Neural cell (in vitro differentiated cells): Measurements from ENCODE around the gene SPACA9. TPM values are rescaled to one million over a fixed set of nuclear protein-coding genes. Genes with fewer than 3 reads are reported as not detected.

Source experiments
- H2AFZ ChIP-seq: fragments of 200-600, 300-800 bp; sonication (generic), shearing (Covaris generic); 2 replicates; pipeline ENCODE4 v1.6.0; 2014; ENCODE audit warnings: low read depth, mild to moderate bottlenecking, antibody characterized with exemption, low read length, moderate library complexity
- H3F3A ChIP-seq: fragments of 200-600 bp; shearing (Covaris generic); 2 replicates; pipeline ENCODE4 v1.6.1; 2016; ENCODE audit warnings: mild to moderate bottlenecking, moderate library complexity, mixed read lengths, antibody characterized with exemption, low read length; ENCODE audit not compliant: insufficient read depth, poor library complexity, severe bottlenecking
- H3K27ac ChIP-seq: fragments of 200-600, 300-800 bp; sonication (generic), shearing (Covaris generic); 2 replicates; pipeline ENCODE4 v1.5.1; 2014; ENCODE audit warnings: mild to moderate bottlenecking, low read length, moderate library complexity
- H3K27me3 ChIP-seq: fragments of 300-800, 200-600 bp; sonication (generic), shearing (Covaris generic); 2 replicates; pipeline ENCODE4 v1.6.0; 2014; ENCODE audit warnings: mild to moderate bottlenecking, low read depth, low read length, moderate library complexity; ENCODE audit not compliant: insufficient read depth
- H3K36me3 ChIP-seq: fragments of 300-800, 200-600 bp; sonication (generic), shearing (Covaris generic); 2 replicates; pipeline ENCODE4 v1.5.1; 2014; ENCODE audit warnings: mild to moderate bottlenecking, antibody characterized with exemption, low read length, moderate library complexity; ENCODE audit not compliant: insufficient read depth
- H3K4me2 ChIP-seq: fragments of 300-800, 200-600 bp; sonication (generic), shearing (Covaris generic); 2 replicates; pipeline ENCODE4 v1.6.0; 2014; ENCODE audit warnings: mild to moderate bottlenecking, low read length
- H3K4me3 ChIP-seq: fragments of 300-800, 200-600 bp; sonication (generic), shearing (Covaris generic); 2 replicates; pipeline ENCODE4 v1.5.1; 2014; ENCODE audit warnings: mild to moderate bottlenecking, low read length, moderate library complexity
- H3K79me2 ChIP-seq: fragments of 200-600 bp; shearing (Covaris generic); replicated peaks from 2 replicates; pipeline ENCODE4 v1.6.0; 2014; ENCODE audit warnings: mild to moderate bottlenecking, low read length, moderate library complexity; ENCODE audit not compliant: insufficient read depth
- H3K9ac ChIP-seq: fragments of 300-800, 200-600 bp; sonication (generic), shearing (Covaris generic); 2 replicates; pipeline ENCODE4 v1.6.1; 2016; ENCODE audit warnings: mild to moderate bottlenecking, low read length, mixed read lengths
- H3K9me2 ChIP-seq: fragments of 200-600 bp; shearing (Covaris generic); 2 replicates; pipeline ENCODE4 v1.6.1; 2016; ENCODE audit warnings: mild to moderate bottlenecking, low read length, mixed read lengths; ENCODE audit not compliant: insufficient read depth
- H3K9me3 ChIP-seq: fragments of 200-600, 300-800 bp; sonication (generic), shearing (Covaris generic); 2 replicates; pipeline ENCODE4 v1.6.1; 2016; ENCODE audit warnings: mild to moderate bottlenecking, mixed run types, low read length, moderate library complexity, mixed read lengths
- H4K20me1 ChIP-seq: fragments of 200-600 bp; shearing (Covaris generic); 2 replicates; pipeline ENCODE4 v1.6.1; 2016; ENCODE audit warnings: mild to moderate bottlenecking, mixed run types; ENCODE audit not compliant: insufficient read depth
- CTCF ChIP-seq: fragments of 450-650 bp; IDR thresholded peaks from 2 replicates; pipeline ENCODE4 v1.5.1; 2014; ENCODE audit warnings: antibody characterized with exemption, mild to moderate bottlenecking, moderate library complexity; ENCODE audit not compliant: poor library complexity, severe bottlenecking
- EP300 ChIP-seq: fragments of 450-650 bp; conservative IDR thresholded peaks from 2 replicates; pipeline ENCODE4 v1.6.1; 2014; ENCODE audit warnings: antibody characterized with exemption, mild to moderate bottlenecking, moderate library complexity; ENCODE audit not compliant: poor library complexity, severe bottlenecking
- EZH2 ChIP-seq: fragments of 200-600, 300-800 bp; shearing (Covaris generic), sonication (generic); IDR thresholded peaks from 2 replicates; pipeline ENCODE4 v1.6.1; 2014; ENCODE audit warnings: antibody characterized with exemption, low read length, borderline replicate concordance, mild to moderate bottlenecking; ENCODE audit not compliant: insufficient read depth, poor library complexity, severe bottlenecking
- MXI1 ChIP-seq: fragments of 450-650 bp; conservative IDR thresholded peaks from 2 replicates; pipeline ENCODE4 v1.6.1; 2014; ENCODE audit warnings: antibody characterized with exemption, mild to moderate bottlenecking; ENCODE audit not compliant: poor library complexity, severe bottlenecking
- POLR2AphosphoS5 ChIP-seq: IDR thresholded peaks from 2 replicates; pipeline ENCODE4 v1.6.1; 2012
- RAD21 ChIP-seq: fragments of 450-650 bp; conservative IDR thresholded peaks from 2 replicates; pipeline ENCODE4 v1.6.1; 2014; ENCODE audit warnings: antibody characterized with exemption, mild to moderate bottlenecking, moderate library complexity
- REST ChIP-seq: IDR thresholded peaks from 2 replicates; pipeline ENCODE4 v1.6.1; 2012; ENCODE audit warnings: borderline replicate concordance
- SMC3 ChIP-seq: fragments of 450-650 bp; conservative IDR thresholded peaks from 2 replicates; pipeline ENCODE4 v1.6.1; 2014; ENCODE audit warnings: antibody characterized with exemption, mild to moderate bottlenecking, moderate library complexity; ENCODE audit not compliant: poor library complexity
- TAF1 ChIP-seq: IDR thresholded peaks from 2 replicates; pipeline ENCODE4 v1.6.1; 2012; ENCODE audit warnings: low read depth
- polyA plus RNA-seq: library from polyadenylated mRNA; depleted of rRNA; stranded (reverse); fragments of >200 nt; gene quantifications from 2 replicates; pipeline ENCODE4 v1.2.3, GENCODE V29; 2014

The SPACA9 gene
- polyA plus RNA-seq, 1 donor from 2014 or later, result 4.6 TPM

- Histone ChIP-seq H3K9me2 (no peaks in the 10 kb centered on the region), H3K27me3 (no peaks in the 10 kb centered on the region), H3K79me2 (no peaks in the 10 kb centered on the region), H3K4me3 (no peak overlapping the region), H3K36me3 (no peaks in the 10 kb centered on the region), H3K4me2 (no peak overlapping the region), H3F3A (no peaks in the 10 kb centered on the region), H4K20me1 (no peaks in the 10 kb centered on the region), H2AFZ (no peak overlapping the region), H3K9ac (no peak overlapping the region), H3K9me3 (no peaks in the 10 kb centered on the region), H3K27ac (no peak overlapping the region)
- no peak for TF ChIP-seq MXI1
- no peak for TF ChIP-seq SMC3
- no peak for TF ChIP-seq EP300
- no peak for TF ChIP-seq POLR2AphosphoS5
- TF ChIP-seq TAF1, result no peak
- no peak for TF ChIP-seq EZH2
Measured at GRCh38 chr9:132885720-132886333, 7.1 kb downstream of the SPACA9 start.

GRCh38 chr9:132886334-132886725 lies 7.6 kb downstream of the SPACA9 start:
- no peak overlapping the region for H3K9ac ChIP-seq
- no peak overlapping the region for H3K4me3 ChIP-seq
- no peaks in the 10 kb centered on the region for H4K20me1 ChIP-seq
- no peaks in the 10 kb centered on the region for H3K36me3 ChIP-seq
- no peak overlapping the region for H3K4me2 ChIP-seq
- no peaks in the 10 kb centered on the region for H3K9me3 ChIP-seq
- no peaks in the 10 kb centered on the region for H3K27me3 ChIP-seq
- no peaks in the 10 kb centered on the region for H3K9me2 ChIP-seq
- no peak for TF ChIP-seq EP300
- no peak for TF ChIP-seq POLR2AphosphoS5
- TF ChIP-seq TAF1, result no peak
- TF ChIP-seq RAD21, result no peak
- no peak for TF ChIP-seq MXI1
- TF ChIP-seq CTCF, result no peak
- TF ChIP-seq REST, result no peak
- TF ChIP-seq EZH2, result no peak
- no peak for TF ChIP-seq SMC3
- H3K79me2 ChIP-seq, result no peaks in the 10 kb centered on the region
- no peak overlapping the region for H3K27ac ChIP-seq
- no peaks in the 10 kb centered on the region for H3F3A ChIP-seq
- no peak overlapping the region for H2AFZ ChIP-seq
